Endothelial cell (in vitro differentiated cells): Measurements from ENCODE around the gene MARK2. TPM values are rescaled to one million over a fixed set of nuclear protein-coding genes. Genes with fewer than 3 reads are reported as not detected.
A peak's percentile ranks its signal among the peaks of the same experiment; 100 is the strongest.

Source experiments
- DNase-seq: peaks from one replicate; pipeline ENCODE4 v3.0.0; 2021; ENCODE audit warnings: low spot score
- H3K27ac Mint-ChIP-seq: one replicate; pipeline ENCODE4 v1.8.0; 2021; ENCODE audit warnings: mixed read lengths, inconsistent platforms; ENCODE audit not compliant: unreplicated experiment
- H3K27me3 Mint-ChIP-seq: one replicate; pipeline ENCODE4 v1.8.0; 2021; ENCODE audit warnings: mild to moderate bottlenecking, moderate library complexity, mixed read lengths, inconsistent platforms; ENCODE audit not compliant: unreplicated experiment
- H3K36me3 Mint-ChIP-seq: one replicate; pipeline ENCODE4 v1.8.0; 2021; ENCODE audit warnings: mild to moderate bottlenecking, low read depth, mixed read lengths, inconsistent platforms; ENCODE audit not compliant: unreplicated experiment
- H3K4me1 Mint-ChIP-seq: one replicate; pipeline ENCODE4 v1.8.0; 2021; ENCODE audit warnings: mild to moderate bottlenecking, mixed read lengths, inconsistent platforms; ENCODE audit not compliant: unreplicated experiment
- H3K4me3 Mint-ChIP-seq: one replicate; pipeline ENCODE4 v1.8.0; 2021; ENCODE audit warnings: mild to moderate bottlenecking, mixed read lengths, inconsistent platforms; ENCODE audit not compliant: unreplicated experiment
- H3K9me3 Mint-ChIP-seq: one replicate; pipeline ENCODE4 v1.8.0; 2021; ENCODE audit warnings: mixed read lengths, inconsistent platforms; ENCODE audit not compliant: unreplicated experiment
- total RNA-seq: library from RNA; stranded (reverse); fragmentation: NEBNext Ultra II Directional; extraction: Animal tissue kit (Norgen Biotek cat#: 25700); gene quantifications from one replicate; pipeline ENCODE4 v1.2.1, GENCODE V29; 2021; ENCODE audit not compliant: unreplicated experiment
- TF ChIP-seq, protein P1 (sequence below): fragments of 200-600 bp; sonication (generic); IDR thresholded peaks from one replicate; pipeline ENCODE4 v1.5.0; 2021; ENCODE audit warnings: antibody characterized with exemption; ENCODE audit not compliant: unreplicated experiment

MARK2 gene
- total RNA-seq, 1 donor from 2014 or later, result 42.6 TPM

DNA sequence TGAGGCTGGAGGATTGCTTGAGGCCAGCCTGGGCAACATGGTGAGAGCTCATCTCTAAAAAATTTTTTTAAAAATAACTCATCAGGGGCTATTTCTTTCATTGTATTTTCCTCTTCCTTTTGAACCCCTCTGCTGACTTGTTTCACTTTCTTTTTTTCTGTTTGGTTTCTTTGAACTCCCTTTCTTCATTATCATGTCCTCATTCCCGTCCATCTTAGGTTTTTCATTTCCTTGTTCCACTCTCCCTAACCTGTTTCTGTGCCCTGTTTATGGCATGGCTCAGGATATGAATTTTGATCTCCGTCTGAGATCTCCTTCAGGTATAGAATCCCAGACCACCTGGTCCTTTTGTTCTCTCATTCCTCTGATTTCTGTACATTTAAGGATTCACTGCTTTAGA is 12.5 kb downstream of the MARK2 start:
- Mint-ChIP-seq H3K36me3 (peaks cover 9% of the 10 kb centered on the region), H3K4me1 (peaks cover 34% of the 10 kb centered on the region), H3K9me3 (no peaks in the 10 kb centered on the region), H3K4me3 (no peak overlapping the region), H3K27me3 (peaks cover 2% of the 10 kb centered on the region), H3K27ac (peak overlapping the region; percentile 11)
- TF ChIP-seq, protein P1, sequence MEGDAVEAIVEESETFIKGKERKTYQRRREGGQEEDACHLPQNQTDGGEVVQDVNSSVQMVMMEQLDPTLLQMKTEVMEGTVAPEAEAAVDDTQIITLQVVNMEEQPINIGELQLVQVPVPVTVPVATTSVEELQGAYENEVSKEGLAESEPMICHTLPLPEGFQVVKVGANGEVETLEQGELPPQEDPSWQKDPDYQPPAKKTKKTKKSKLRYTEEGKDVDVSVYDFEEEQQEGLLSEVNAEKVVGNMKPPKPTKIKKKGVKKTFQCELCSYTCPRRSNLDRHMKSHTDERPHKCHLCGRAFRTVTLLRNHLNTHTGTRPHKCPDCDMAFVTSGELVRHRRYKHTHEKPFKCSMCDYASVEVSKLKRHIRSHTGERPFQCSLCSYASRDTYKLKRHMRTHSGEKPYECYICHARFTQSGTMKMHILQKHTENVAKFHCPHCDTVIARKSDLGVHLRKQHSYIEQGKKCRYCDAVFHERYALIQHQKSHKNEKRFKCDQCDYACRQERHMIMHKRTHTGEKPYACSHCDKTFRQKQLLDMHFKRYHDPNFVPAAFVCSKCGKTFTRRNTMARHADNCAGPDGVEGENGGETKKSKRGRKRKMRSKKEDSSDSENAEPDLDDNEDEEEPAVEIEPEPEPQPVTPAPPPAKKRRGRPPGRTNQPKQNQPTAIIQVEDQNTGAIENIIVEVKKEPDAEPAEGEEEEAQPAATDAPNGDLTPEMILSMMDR, result no peak
- DNase-seq, result no peak

DNA sequence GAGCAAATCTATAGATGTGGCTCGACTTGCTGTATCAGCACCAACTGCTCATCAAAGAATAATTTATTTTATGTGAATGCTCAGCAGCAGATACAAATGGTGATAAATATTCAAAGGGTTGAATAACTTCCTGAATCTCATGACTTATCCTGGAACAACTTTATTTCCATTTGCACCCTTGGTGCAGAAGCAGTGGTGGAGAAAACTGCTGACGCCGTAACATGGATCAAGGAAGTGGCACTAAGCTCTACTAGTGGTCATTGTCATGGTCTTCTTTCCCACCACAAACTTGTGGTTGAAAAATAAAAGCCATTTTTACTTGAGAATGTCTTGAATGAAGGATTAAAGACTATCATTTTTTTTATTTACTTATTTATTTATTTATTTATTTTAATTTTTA is 14.6 kb downstream of the MARK2 start:
- Mint-ChIP-seq H3K9me3 (no peaks in the 10 kb centered on the region), H3K4me1 (peaks cover 20% of the 10 kb centered on the region), H3K27me3 (no peaks in the 10 kb centered on the region), H3K36me3 (peaks cover 9% of the 10 kb centered on the region), H3K4me3 (no peak overlapping the region), H3K27ac (no peak overlapping the region)
- TF ChIP-seq, protein P1, result no peak
- no peak for DNase-seq

DNA sequence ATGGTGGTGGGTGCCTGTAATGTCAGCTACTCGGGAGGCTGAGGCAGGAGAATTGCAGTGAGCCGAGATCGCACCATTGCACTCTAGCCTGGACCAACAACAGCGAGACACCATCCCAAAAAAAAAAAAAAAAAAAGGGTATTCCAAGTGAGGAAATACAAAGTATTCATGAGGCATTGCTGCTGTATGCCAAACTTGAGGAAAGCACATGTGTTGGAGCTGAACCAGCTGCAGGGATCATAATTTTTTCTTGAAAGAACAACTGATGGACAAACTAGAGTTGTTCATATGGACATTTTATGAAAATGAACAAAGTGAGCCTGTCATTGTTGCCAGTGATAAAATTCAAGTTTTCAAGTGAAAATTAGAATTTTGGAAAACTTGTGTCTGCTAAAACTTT is 15.8 kb downstream of the MARK2 start:
- Mint-ChIP-seq H3K9me3 (no peaks in the 10 kb centered on the region), H3K36me3 (peaks cover 9% of the 10 kb centered on the region), H3K27me3 (no peaks in the 10 kb centered on the region), H3K4me3 (no peak overlapping the region), H3K4me1 (peaks cover 12% of the 10 kb centered on the region), H3K27ac (no peak overlapping the region)
- TF ChIP-seq, protein P1, result no peak
- DNase-seq, result no peak

DNA sequence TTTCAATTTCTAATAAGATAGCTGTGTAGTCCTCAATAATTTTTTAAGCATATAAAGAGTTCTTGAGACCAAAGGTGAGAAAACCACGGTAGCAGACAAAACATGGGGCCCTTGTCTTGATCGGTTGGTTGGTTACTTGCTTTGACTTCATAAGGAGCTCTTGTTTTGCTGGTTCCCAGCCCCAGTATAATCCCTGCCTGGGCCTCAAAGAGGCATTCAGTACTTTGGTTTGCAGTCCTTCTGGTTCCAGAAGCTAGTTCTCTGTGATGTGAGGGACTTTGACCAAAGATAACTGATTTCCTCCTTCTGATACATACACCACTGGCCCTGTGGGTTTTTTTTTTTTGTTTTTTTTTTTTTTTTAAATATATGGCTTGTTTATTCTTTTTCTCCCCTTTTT is 17.1 kb downstream of the MARK2 start:
- Mint-ChIP-seq H3K9me3 (no peaks in the 10 kb centered on the region), H3K36me3 (peaks cover 9% of the 10 kb centered on the region), H3K27ac (no peak overlapping the region), H3K4me1 (peaks cover 7% of the 10 kb centered on the region), H3K27me3 (no peaks in the 10 kb centered on the region), H3K4me3 (no peak overlapping the region)
- no peak for DNase-seq
- TF ChIP-seq, protein P1, result no peak

DNA sequence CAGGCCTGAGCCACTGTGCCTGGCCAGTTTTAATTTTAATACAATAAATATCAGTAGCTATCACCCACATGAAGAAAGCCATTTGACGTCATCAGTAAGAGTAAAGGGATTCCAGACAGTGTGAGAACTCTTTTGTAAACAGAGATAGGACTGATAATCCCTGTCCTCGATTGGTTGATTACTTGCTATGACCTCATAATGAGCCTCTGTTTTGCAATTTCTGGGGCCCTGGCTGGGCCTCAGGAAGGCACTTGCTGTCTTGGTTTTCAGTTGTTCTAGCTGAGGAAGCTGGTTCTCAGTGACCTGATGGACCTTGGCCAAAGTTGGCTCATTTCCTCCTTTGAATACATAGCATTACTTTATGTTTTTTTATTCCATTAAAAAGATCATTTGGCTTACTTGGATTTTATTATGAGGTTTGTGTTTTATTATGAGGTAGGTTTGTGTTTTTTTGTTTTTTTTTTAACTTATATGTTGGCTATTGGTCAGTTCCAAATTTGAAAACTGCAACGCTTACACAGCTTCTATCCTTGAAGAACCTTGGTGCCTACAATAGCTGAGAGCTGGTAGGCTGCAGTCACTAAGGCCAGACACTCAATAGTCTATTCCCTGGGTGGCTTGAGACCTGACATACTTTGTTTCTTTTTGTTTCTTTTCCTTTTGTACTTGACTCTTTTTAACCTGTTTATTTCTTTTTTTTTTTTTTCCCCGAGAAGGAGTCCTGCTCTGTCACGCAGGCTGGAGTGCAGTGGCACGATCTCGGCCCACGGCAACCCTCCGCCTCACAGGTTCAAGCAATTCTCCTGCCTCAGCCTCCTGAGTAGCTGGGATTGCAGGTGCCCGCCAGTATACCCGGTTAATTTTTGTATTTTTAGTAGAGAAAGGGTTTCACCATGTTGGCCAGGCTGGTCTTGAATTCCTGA is 20.0 kb downstream of the MARK2 start:
- no peak overlapping the region for H3K4me3 Mint-ChIP-seq
- H3K9me3 Mint-ChIP-seq, result no peaks in the 10 kb centered on the region
- H3K4me1 Mint-ChIP-seq, result peaks cover 10% of the 10 kb centered on the region
- TF ChIP-seq, protein P1, result no peak
- no peak for DNase-seq
- peaks cover 8% of the 10 kb centered on the region for H3K36me3 Mint-ChIP-seq
- no peak overlapping the region for H3K27ac Mint-ChIP-seq
- no peaks in the 10 kb centered on the region for H3K27me3 Mint-ChIP-seq
